Keratinocyte (primary cell): ENCODE measurements around the gene MAGI1. TPM values are rescaled to one million over a fixed set of nuclear protein-coding genes. Genes with fewer than 3 reads are reported as not detected.

Experiments
- DNase-seq: peaks from one replicate; pipeline ENCODE4 v3.0.0-alpha.2; 2011; ENCODE audit warnings: low read depth, missing footprints, low spot score
- FAIRE-seq: peaks from 2 replicates; lab custom pipeline; 2011; peaks lifted over from hg19 to GRCh38; lab: Jason Lieb, UNC
- H2AFZ ChIP-seq: 2 replicates; pipeline ENCODE4 v1.6.0; 2012; ENCODE audit warnings: low read length, control low read depth, inconsistent platforms; ENCODE audit not compliant: control insufficient read depth
- H3K27ac ChIP-seq: 2 replicates; pipeline ENCODE4 v1.5.1; 2011; ENCODE audit warnings: low read length; ENCODE audit not compliant: control insufficient read depth, insufficient read depth
- H3K27me3 ChIP-seq: 3 replicates; pipeline ENCODE4 v1.6.0; 2011; ENCODE audit warnings: low read length; ENCODE audit not compliant: control insufficient read depth, insufficient read depth; ENCODE audit errors: extremely low read depth
- H3K36me3 ChIP-seq, 2 experiments: 2 replicates in 1 of 2; 3 replicates in 1 of 2; pipeline ENCODE4 v1.5.1; 2011; ENCODE audit warnings: low read length in 2 of 2, mild to moderate bottlenecking in 1 of 2; ENCODE audit not compliant: control insufficient read depth in 2 of 2, insufficient read depth in 2 of 2; ENCODE audit errors: extremely low read depth in 1 of 2
- H3K4me1 ChIP-seq: 3 replicates; pipeline ENCODE4 v1.5.1; 2011; ENCODE audit warnings: low read length; ENCODE audit not compliant: control insufficient read depth, insufficient read depth; ENCODE audit errors: extremely low read depth
- H3K4me2 ChIP-seq: 3 replicates; pipeline ENCODE4 v1.6.0; 2011; ENCODE audit warnings: low read depth, low read length; ENCODE audit not compliant: control insufficient read depth, insufficient read depth; ENCODE audit errors: extremely low read depth
- H3K4me3 ChIP-seq, 3 experiments: fragments of 200-600 bp in 1 of 3; sonication (generic) in 1 of 3; 2 replicates in 2 of 3; 3 replicates in 1 of 3; pipeline ENCODE4 v1.5.1; 2011 to 2016; ENCODE audit warnings: low read length in 3 of 3, mild to moderate bottlenecking in 3 of 3, control low read depth in 2 of 3, inconsistent platforms in 1 of 3, low read depth in 1 of 3, mixed read lengths in 1 of 3, mixed run types in 1 of 3, moderate library complexity in 1 of 3; ENCODE audit not compliant: control insufficient read depth in 2 of 3, insufficient read depth in 2 of 3; ENCODE audit errors: extremely low read depth in 1 of 3
- H3K79me2 ChIP-seq: 2 replicates; pipeline ENCODE4 v1.6.0; 2012; ENCODE audit warnings: low read length; ENCODE audit not compliant: control insufficient read depth, insufficient read depth
- H3K9ac ChIP-seq: 3 replicates; pipeline ENCODE4 v1.6.0; 2011; ENCODE audit warnings: low read length; ENCODE audit not compliant: control insufficient read depth, insufficient read depth; ENCODE audit errors: extremely low read depth
- H3K9me1 ChIP-seq: 3 replicates; pipeline ENCODE4 v1.6.0; 2011; ENCODE audit warnings: low read length; ENCODE audit not compliant: control insufficient read depth, insufficient read depth; ENCODE audit errors: extremely low read depth
- H3K9me3 ChIP-seq: 2 replicates; pipeline ENCODE4 v1.5.1; 2012; ENCODE audit warnings: low read depth, low read length; ENCODE audit not compliant: control insufficient read depth
- H4K20me1 ChIP-seq: 3 replicates; pipeline ENCODE4 v1.6.0; 2011; ENCODE audit warnings: low read length; ENCODE audit not compliant: control insufficient read depth, insufficient read depth; ENCODE audit errors: extremely low read depth
- EZH2 ChIP-seq: IDR thresholded peaks from one replicate; pipeline ENCODE4 v1.6.1; 2012; ENCODE audit warnings: inconsistent platforms, mild to moderate bottlenecking, low read length, moderate library complexity
- dilution Hi-C: fragments of 300-500 bp; cut with MboI; formaldehyde crosslinking; loops from one replicate; pipeline ENCODE4 v1.7.0; 2020; ENCODE audit warnings: low sequenced_read_pairs; ENCODE audit not compliant: extremely low pct_ligation_motif_present
- polyA plus RNA-seq, 5 experiments: library from polyadenylated mRNA; depleted of rRNA in 3 of 5; stranded (reverse) in 3 of 5; stranded (forward) in 1 of 5; unstranded in 1 of 5; fragments of >200 nt; gene quantifications; 1 replicate in 1 of 5; 2 replicates in 3 of 5; 3 replicates in 1 of 5; pipeline versions ENCODE4 v1.2.1 to v1.2.3, GENCODE V29; 2011 to 2012; ENCODE audit warnings: missing spikeins in 2 of 5, low read depth in 1 of 5, low replicate concordance in 1 of 5
- TF ChIP-seq, protein P1 (sequence below), 3 experiments: IDR thresholded peaks in 1 of 3; conservative IDR thresholded peaks in 1 of 3; optimal IDR thresholded peaks in 1 of 3; 2 replicates in 2 of 3; 3 replicates in 1 of 3; pipeline versions ENCODE3 to v1.5.1; 2011; ENCODE audit warnings: low read length in 3 of 3, mild to moderate bottlenecking in 3 of 3, moderate library complexity in 2 of 3, control low read depth in 1 of 3, inconsistent platforms in 1 of 3; ENCODE audit not compliant: insufficient read depth in 2 of 3; ENCODE audit errors: extremely low read depth in 1 of 3

MAGI1 gene
- polyA plus RNA-seq, 1 donor (not counting 4 experiments of a cell fraction or from before 2014, with no cell fraction given), result 10.9 TPM

DNA sequence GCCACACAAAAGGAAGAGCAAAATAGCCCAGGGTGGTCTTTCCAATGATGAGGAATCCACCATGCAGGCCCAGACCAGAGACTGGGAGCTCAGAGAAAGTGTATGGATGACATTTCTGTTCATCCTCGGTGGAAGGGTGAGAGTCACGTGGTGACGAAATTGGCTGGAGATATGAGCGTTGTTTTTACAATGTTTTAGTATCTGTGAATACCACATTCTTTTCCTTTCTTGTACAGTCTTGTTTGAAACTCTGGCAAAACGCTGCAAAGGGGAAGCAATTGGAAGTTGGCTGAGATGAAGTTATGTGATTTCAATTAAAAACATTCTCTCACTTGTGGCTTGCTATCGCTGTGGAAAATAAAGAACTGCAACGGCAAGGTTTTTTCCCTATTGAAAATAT is 137.5 kb downstream of the MAGI1 start:
- Histone ChIP-seq H2AFZ (peak overlapping the region; percentile 72), H3K36me3 (no peaks in the 10 kb centered on the region), H3K27me3 (no peaks in the 10 kb centered on the region), H3K9ac (peak overlapping the region; percentile 81), H3K4me1 (peaks cover 24% of the 10 kb centered on the region), H3K79me2 (peaks cover 5% of the 10 kb centered on the region), H3K4me3 (peak overlapping the region; percentile 30 to 80 (median 69)), H3K4me2 (peak overlapping the region; percentile 99), H3K27ac (peak overlapping the region; percentile 89), H4K20me1 (no peaks in the 10 kb centered on the region), H3K9me3 (no peaks in the 10 kb centered on the region), H3K9me1 (no peaks in the 10 kb centered on the region)
- no peak for DNase-seq
- TF ChIP-seq, protein P1, sequence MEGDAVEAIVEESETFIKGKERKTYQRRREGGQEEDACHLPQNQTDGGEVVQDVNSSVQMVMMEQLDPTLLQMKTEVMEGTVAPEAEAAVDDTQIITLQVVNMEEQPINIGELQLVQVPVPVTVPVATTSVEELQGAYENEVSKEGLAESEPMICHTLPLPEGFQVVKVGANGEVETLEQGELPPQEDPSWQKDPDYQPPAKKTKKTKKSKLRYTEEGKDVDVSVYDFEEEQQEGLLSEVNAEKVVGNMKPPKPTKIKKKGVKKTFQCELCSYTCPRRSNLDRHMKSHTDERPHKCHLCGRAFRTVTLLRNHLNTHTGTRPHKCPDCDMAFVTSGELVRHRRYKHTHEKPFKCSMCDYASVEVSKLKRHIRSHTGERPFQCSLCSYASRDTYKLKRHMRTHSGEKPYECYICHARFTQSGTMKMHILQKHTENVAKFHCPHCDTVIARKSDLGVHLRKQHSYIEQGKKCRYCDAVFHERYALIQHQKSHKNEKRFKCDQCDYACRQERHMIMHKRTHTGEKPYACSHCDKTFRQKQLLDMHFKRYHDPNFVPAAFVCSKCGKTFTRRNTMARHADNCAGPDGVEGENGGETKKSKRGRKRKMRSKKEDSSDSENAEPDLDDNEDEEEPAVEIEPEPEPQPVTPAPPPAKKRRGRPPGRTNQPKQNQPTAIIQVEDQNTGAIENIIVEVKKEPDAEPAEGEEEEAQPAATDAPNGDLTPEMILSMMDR (optimal IDR thresholded peaks at IDR 0.05 in 1 of 3, IDR thresholded peaks at IDR 0.05 in 1 of 3, conservative IDR thresholded peaks at IDR 0.05 in 1 of 3; ENCODE audit: extremely low read depth in 1 of 3, insufficient read depth in 2 of 3, low read length in 3 of 3), result no peak
- TF ChIP-seq EZH2, result no peak
- dilution Hi-C loops, result no loop called here
- FAIRE-seq, result peak; percentile 92

DNA sequence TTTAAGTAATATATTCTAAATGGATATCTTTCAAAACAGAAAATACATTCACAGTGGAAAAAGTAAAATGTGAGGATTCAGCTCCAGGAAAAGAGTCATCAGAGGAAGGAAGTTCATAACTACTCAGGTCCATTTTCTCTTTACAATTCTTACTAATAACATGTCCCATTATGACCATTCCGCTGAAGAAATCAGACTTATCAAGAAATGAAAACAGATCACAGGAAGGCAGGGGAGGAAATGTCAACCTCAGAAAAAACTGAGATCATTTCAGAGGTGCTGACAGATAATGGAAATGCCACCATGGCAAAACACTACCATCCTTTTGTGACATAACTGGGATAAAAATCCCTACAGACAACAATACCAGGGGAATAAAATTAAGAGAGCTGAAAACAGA is 139.5 kb downstream of the MAGI1 start:
- Histone ChIP-seq H3K36me3 (no peaks in the 10 kb centered on the region), H3K4me3 (no peak overlapping the region), H3K4me1 (peaks cover 34% of the 10 kb centered on the region), H3K27ac (no peak overlapping the region), H3K79me2 (peaks cover 8% of the 10 kb centered on the region), H3K9me3 (no peaks in the 10 kb centered on the region), H3K27me3 (no peaks in the 10 kb centered on the region), H3K9me1 (no peaks in the 10 kb centered on the region), H3K9ac (no peak overlapping the region), H4K20me1 (no peaks in the 10 kb centered on the region), H3K4me2 (no peak overlapping the region), H2AFZ (no peak overlapping the region)
- dilution Hi-C loops, result no loop called here
- no peak for FAIRE-seq
- TF ChIP-seq EZH2, result no peak
- TF ChIP-seq, protein P1 (optimal IDR thresholded peaks at IDR 0.05 in 1 of 3, IDR thresholded peaks at IDR 0.05 in 1 of 3, conservative IDR thresholded peaks at IDR 0.05 in 1 of 3; ENCODE audit: extremely low read depth in 1 of 3, insufficient read depth in 2 of 3, low read length in 3 of 3), result no peak
- no peak for DNase-seq
